Fibroblast of lung (primary cell): ENCODE data around the gene CD300LB.

Source experiments
- EZH2 ChIP-seq: IDR thresholded peaks from 2 replicates; pipeline ENCODE4 v1.5.1; 2012; ENCODE audit warnings: low read length, control low read depth, mild to moderate bottlenecking; ENCODE audit errors: missing control alignments
- TF ChIP-seq, protein P1 (sequence below), 2 donors: IDR thresholded peaks in 1 of 2; conservative IDR thresholded peaks in 1 of 2; 1 replicate in 1 of 2; 2 replicates in 1 of 2; pipeline ENCODE4 v1.5.1; 2011 to 2012; ENCODE audit warnings: low read length in 2 of 2, control low read depth in 1 of 2, inconsistent platforms in 1 of 2, low read depth in 1 of 2, mild to moderate bottlenecking in 1 of 2

DNA sequence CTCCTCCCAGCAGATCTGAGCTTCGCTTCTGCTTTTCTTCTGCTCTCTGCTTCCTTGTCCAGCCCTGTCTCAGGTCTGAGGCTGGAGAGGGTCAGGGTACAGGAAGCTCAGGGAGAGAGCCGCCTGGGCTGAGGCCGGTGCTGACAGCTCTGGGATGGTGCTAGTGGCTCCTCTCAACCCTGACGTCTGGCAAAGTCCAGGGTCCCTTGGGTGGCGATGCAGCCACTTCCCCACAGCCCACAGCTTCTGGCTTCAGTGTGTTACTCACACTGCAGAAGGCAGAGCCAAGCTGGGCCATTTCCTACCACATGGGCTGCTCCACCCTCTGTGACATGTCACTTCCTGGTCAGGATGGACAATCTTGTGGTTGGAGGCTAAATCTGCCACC is 14.6 kb upstream of the CD300LB start, which contains the start of gene CD300C:
- TF ChIP-seq, protein P1, sequence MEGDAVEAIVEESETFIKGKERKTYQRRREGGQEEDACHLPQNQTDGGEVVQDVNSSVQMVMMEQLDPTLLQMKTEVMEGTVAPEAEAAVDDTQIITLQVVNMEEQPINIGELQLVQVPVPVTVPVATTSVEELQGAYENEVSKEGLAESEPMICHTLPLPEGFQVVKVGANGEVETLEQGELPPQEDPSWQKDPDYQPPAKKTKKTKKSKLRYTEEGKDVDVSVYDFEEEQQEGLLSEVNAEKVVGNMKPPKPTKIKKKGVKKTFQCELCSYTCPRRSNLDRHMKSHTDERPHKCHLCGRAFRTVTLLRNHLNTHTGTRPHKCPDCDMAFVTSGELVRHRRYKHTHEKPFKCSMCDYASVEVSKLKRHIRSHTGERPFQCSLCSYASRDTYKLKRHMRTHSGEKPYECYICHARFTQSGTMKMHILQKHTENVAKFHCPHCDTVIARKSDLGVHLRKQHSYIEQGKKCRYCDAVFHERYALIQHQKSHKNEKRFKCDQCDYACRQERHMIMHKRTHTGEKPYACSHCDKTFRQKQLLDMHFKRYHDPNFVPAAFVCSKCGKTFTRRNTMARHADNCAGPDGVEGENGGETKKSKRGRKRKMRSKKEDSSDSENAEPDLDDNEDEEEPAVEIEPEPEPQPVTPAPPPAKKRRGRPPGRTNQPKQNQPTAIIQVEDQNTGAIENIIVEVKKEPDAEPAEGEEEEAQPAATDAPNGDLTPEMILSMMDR (conservative IDR thresholded peaks at IDR 0.05 in 1 of 2, IDR thresholded peaks at IDR 0.05 in 1 of 2; ENCODE audit: low read depth in 1 of 2, low read length in 2 of 2), result no peak
- no peak for TF ChIP-seq EZH2
